Vagina (tissue), 2 donors: Measurements from ENCODE around the gene KIRREL3. TPM values are rescaled to one million over a fixed set of nuclear protein-coding genes. Genes with fewer than 3 reads are reported as not detected.

Source experiments
- DNase-seq, 2 donors: peaks; one replicate each; pipeline ENCODE4 v3.0.0-alpha.2; 2017; ENCODE audit errors: extremely low spot score in 2 of 2
- H3K27ac ChIP-seq: fragments of 200-600 bp; sonication (generic); one replicate; pipeline ENCODE4 v1.5.1; 2019
- H3K27me3 ChIP-seq: fragments of 200-600 bp; sonication (generic); one replicate; pipeline ENCODE4 v1.5.1; 2019
- H3K36me3 ChIP-seq, 2 donors: fragments of 200-600 bp; sonication (generic); one replicate each; pipeline ENCODE4 v1.5.1; 2017 to 2019
- H3K4me1 ChIP-seq: fragments of 200-600 bp; sonication (generic); one replicate; pipeline ENCODE4 v1.5.1; 2019
- H3K4me3 ChIP-seq, 2 donors: fragments of 200-600 bp; sonication (generic); 1 replicate in 1 of 2; 2 replicates in 1 of 2; pipeline ENCODE4 v1.5.1; 2016 to 2019
- H3K9me3 ChIP-seq: fragments of 200-600 bp; sonication (generic); one replicate; pipeline ENCODE4 v1.5.1; 2019
- CTCF ChIP-seq, 3 experiments: fragments of 450-650 bp in 2 of 3; fragments of 200-600 bp in 1 of 3; sonication (generic) in 1 of 3; IDR thresholded peaks; one replicate each; pipeline ENCODE4 v1.5.1; 2017 to 2019; ENCODE audit warnings: antibody characterized with exemption in 3 of 3, mild to moderate bottlenecking in 2 of 3, moderate library complexity in 2 of 3
- POLR2A ChIP-seq, 2 donors: fragments of 450-650 bp; IDR thresholded peaks; one replicate each; pipeline ENCODE4 v1.6.1; 2017; ENCODE audit warnings: antibody characterized with exemption in 2 of 2, mild to moderate bottlenecking in 2 of 2, moderate library complexity in 2 of 2
- POLR2AphosphoS5 ChIP-seq, 2 donors: sonication (generic); formaldehyde crosslinking; IDR thresholded peaks; one replicate each; pipeline ENCODE4 v1.9.0; 2017; ENCODE audit warnings: antibody characterized with exemption in 2 of 2, mild to moderate bottlenecking in 2 of 2, low read depth in 1 of 2; ENCODE audit not compliant: insufficient read depth in 1 of 2
- intact Hi-C: fragments of 100-400 bp; cut with DNase I; formaldehyde crosslinking; loops from one replicate; pipeline ENCODE4 v1.15.1; 2023
- total RNA-seq: library from RNA; depleted of rRNA; stranded (reverse); fragments of >200 nt; gene quantifications from one replicate; pipeline ENCODE4 v1.2.3, GENCODE V29; 2016

The KIRREL3 gene
- total RNA-seq, 1 donor from 2014 or later = not detected

GRCh38 chr11:126404367-126404766, 596.2 kb downstream of the KIRREL3 start:
- no peak for DNase-seq
- peaks cover 34% of the 10 kb centered on the region for H3K4me1 ChIP-seq
- intact Hi-C loops = no loop called here
- no peak overlapping the region for H3K4me3 ChIP-seq
- TF ChIP-seq CTCF (IDR thresholded peaks at IDR 0.05) = no peak
- no peak for TF ChIP-seq POLR2AphosphoS5 (IDR thresholded peaks at IDR 0.05; ENCODE audit: insufficient read depth in 1 of 2, low read depth in 1 of 2)
- TF ChIP-seq POLR2A (IDR thresholded peaks at IDR 0.05) = no peak
- peaks cover 0 to 21% of the 10 kb centered on the region in 2 donors for H3K36me3 ChIP-seq
- no peaks in the 10 kb centered on the region for H3K27me3 ChIP-seq
- no peaks in the 10 kb centered on the region for H3K9me3 ChIP-seq
- peak overlapping the region; percentile 44 for H3K27ac ChIP-seq

- Histone ChIP-seq H3K4me1 (peaks cover 34% of the 10 kb centered on the region), H3K27ac (peak overlapping the region; percentile 14), H3K9me3 (no peaks in the 10 kb centered on the region), H3K4me3 (no peak overlapping the region), H3K27me3 (no peaks in the 10 kb centered on the region), H3K36me3 (peaks cover 0 to 14% of the 10 kb centered on the region in 2 donors)
- DNase-seq = no peak
- intact Hi-C loops = no loop called here
- no peak for TF ChIP-seq CTCF (IDR thresholded peaks at IDR 0.05)
- TF ChIP-seq POLR2AphosphoS5 (IDR thresholded peaks at IDR 0.05; ENCODE audit: insufficient read depth in 1 of 2, low read depth in 1 of 2) = no peak
- TF ChIP-seq POLR2A (IDR thresholded peaks at IDR 0.05) = no peak
Observed at GRCh38 chr11:126403658-126404057, 596.9 kb downstream of the KIRREL3 start.

- intact Hi-C loops = no loop called here
- TF ChIP-seq POLR2A (IDR thresholded peaks at IDR 0.05) = no peak
- TF ChIP-seq POLR2AphosphoS5 (IDR thresholded peaks at IDR 0.05; ENCODE audit: insufficient read depth in 1 of 2, low read depth in 1 of 2) = no peak
- TF ChIP-seq CTCF (IDR thresholded peaks at IDR 0.05) = no peak
- H3K27ac ChIP-seq = peak overlapping the region; percentile 14
- H3K36me3 ChIP-seq = peaks cover 0 to 9% of the 10 kb centered on the region in 2 donors
- DNase-seq = peak in 1 of 2 donors; percentile 96
- H3K4me3 ChIP-seq = no peak overlapping the region
- H3K27me3 ChIP-seq = no peaks in the 10 kb centered on the region
- no peaks in the 10 kb centered on the region for H3K9me3 ChIP-seq
- H3K4me1 ChIP-seq = peaks cover 34% of the 10 kb centered on the region
Observed at GRCh38 chr11:126403022-126403581, 597.5 kb downstream of the KIRREL3 start.

GRCh38 chr11:126400479-126400878, 600.1 kb downstream of the KIRREL3 start:
- Histone ChIP-seq H3K4me1 (peaks cover 24% of the 10 kb centered on the region), H3K4me3 (no peak overlapping the region), H3K27ac (no peak overlapping the region), H3K9me3 (no peaks in the 10 kb centered on the region), H3K27me3 (no peaks in the 10 kb centered on the region), H3K36me3 (no peaks in the 10 kb centered on the region)
- intact Hi-C loops = no loop called here
- TF ChIP-seq POLR2AphosphoS5 (IDR thresholded peaks at IDR 0.05; ENCODE audit: insufficient read depth in 1 of 2, low read depth in 1 of 2) (no peak), POLR2A (IDR thresholded peaks at IDR 0.05) (no peak), CTCF (IDR thresholded peaks at IDR 0.05) (no peak)
- DNase-seq = no peak

- intact Hi-C loops = no loop called here
- Histone ChIP-seq H3K9me3 (no peaks in the 10 kb centered on the region), H3K4me3 (no peak overlapping the region), H3K27me3 (no peaks in the 10 kb centered on the region), H3K36me3 (no peaks in the 10 kb centered on the region), H3K4me1 (peaks cover 24% of the 10 kb centered on the region), H3K27ac (no peak overlapping the region)
- TF ChIP-seq POLR2A (IDR thresholded peaks at IDR 0.05) = no peak
- no peak for TF ChIP-seq CTCF (IDR thresholded peaks at IDR 0.05)
- no peak for TF ChIP-seq POLR2AphosphoS5 (IDR thresholded peaks at IDR 0.05; ENCODE audit: insufficient read depth in 1 of 2, low read depth in 1 of 2)
- DNase-seq = no peak
Observed at GRCh38 chr11:126400019-126400418, 600.6 kb downstream of the KIRREL3 start.
